Measurements from ENCODE around the gene PROZ.
A peak's percentile ranks its signal among the peaks of the same experiment; 100 is the strongest.
"Not testable (repeated sequence)": the region's sequence is repeated elsewhere in the genome, so short reads cannot be mapped to it uniquely, and the experiment has no call there.

PROZ gene

DNA sequence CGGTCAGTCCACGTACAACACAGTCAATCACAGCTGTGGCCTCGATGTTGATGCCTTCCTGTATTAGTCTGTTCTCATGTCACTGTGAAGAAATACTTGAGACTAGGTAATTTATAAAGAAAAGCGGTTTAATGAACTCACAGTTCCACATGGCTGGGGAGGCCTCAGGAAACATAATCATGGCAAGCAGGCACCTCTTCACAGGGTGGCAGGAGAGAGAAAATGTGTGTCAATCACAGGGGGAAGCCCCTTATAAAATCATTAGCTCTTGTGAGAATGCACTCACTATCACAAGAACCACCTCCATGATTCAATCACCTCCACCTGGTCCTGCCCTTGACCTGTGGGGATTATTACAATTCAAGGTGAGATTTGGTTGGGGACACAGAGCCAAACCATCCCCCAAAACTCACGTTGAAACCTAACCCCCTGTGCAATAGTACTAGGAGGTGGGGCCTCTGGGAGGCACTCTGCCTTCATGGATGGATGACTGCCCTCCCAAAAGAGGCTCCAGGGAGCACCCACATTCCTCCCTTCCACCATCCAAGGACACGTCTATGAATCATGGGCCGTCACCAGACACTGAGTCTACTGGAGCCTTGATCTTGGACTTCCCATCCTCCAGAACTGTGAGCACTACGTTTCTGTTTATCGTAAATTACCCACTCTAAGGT, 2.3 kb upstream of the PROZ start:
- no peak for DNase-seq (ENCODE audit: low spot score)

DNA sequence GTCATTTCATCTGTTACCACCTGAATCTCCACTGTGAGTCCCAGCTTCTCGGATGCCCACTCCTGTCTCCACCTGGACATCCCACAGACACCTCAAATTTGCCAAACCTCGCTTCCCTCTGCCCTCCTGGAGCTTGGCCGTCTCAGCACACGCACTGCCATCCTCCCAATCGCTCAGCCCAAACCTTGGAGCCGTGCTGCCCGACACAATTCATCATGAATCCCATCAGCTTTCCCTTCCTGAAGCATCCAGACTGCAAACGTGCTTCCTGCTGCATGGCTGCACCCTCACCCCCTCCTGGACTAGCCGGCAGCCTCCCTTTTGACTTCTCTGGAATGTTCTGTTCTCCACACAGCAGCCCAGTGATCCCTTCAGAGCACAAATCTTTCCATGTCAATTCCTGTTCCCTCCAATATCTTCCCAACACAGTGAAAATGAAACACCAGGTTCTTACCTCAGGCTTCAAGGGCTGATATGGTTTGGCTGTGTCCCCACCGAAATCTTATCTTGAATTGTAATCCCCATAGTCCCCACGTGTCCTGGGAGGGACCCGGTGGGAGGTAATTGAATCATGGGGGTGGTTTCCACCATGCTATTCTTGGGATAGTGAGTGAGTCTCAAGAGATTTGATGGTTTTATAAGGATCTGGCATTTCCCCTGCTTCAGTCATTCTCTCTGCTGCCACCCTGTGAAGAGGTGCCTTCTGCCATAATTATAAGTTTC, 1.1 kb upstream of the PROZ start:
- no peak for DNase-seq (ENCODE audit: low spot score)

DNA sequence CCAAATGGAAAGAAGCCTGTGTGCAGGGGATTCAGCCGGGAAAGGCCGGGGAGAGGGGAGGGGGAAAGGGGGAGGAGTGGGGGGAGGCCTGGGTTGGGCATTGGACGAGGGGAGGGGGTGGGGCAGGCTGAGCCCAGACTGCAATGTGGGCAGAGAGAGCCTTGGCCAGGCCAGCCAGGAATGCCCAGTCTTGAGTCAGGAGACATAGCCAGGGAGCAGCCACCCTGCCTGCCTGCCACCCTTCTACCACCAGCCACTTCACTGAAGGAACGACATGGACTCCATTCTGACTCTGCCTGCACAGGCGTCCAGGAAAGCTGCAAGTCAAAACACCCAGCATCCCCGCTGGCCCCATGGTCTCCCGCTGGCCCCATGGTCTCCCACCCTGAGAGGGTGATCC, 498 bp downstream of the PROZ start:
- DNase-seq (ENCODE audit: low spot score): no peak

DNA sequence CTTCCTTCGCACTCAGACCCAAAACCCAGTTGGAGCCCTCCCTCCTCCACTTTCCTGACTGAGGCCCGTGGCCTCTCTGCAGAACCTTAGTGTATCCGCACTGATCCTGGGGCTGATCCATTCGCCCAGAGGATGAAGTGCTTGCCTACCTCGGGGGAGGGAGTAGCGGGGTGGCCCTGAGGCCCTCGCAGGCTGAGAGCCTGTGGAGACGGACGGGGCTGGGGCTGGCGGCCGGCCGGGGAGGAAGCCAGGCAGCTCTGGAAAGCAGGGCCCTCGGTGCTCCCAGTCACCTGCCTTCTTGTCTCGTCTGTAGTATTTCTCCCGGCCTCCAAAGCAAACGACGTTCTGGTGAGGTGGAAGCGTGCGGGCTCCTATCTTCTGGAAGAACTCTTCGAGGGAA, 1.3 kb downstream of the PROZ start:
- no peak for DNase-seq (ENCODE audit: low spot score)

DNA sequence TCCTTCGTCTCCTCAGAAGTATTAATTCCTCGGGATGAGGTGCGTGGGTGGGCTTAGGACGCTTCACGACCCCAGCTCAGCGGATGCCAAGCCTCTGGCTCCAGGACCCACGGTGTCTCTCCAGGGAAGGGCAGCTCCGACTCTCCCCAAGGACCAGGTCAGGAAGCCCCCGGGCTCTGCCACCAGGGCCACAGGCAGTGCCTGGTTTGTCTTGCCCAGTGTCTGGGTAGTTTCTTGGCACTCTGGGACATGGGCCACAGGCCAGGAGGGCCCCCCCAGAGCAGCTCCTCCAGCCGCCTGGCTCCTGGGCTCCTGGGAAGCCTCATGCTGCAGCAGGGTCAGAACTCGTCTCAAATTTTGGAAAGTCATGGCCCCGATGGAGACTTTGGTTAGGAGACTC, 2.5 kb downstream of the PROZ start:
- no peak for DNase-seq (ENCODE audit: low spot score)

DNA sequence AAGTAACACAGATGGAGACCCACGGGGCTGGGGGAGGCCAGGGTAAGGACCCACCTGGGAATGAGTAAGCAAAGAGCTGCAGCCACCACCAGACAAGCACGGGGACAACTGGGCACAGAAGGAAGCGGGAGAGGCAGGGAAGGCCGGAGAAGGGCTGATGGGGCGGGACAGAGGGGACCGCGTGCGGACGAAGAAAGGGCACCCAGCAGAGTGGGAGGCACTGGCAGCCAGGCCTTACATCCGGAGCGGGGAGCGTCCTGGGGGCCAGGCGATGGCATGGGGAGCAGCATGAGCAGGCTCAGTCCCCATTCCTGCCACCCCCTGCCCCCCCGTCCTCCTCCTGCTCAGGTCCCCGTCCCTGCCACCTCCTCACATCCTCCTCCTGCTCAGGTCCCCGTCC, 3.0 kb downstream of the PROZ start:
- no peak for DNase-seq (ENCODE audit: low spot score)

DNA sequence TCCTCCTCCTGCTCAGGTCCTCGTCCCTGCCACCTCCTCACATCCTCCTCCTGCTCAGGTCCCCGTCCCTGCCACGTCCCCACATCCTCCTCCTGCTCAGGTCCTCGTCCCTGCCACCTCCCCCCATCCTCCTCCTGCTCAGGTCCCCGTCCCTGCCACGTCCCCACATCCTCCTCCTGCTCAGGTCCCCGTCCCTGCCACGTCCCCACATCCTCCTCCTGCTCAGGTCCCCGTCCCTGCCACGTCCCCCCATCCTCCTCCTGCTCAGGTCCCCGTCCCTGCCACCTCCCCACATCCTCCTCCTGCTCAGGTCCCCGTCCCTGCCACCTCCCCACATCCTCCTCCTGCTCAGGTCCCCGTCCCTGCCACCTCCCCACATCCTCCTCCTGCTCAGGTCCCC, 3.5 kb downstream of the PROZ start:
- DNase-seq (ENCODE audit: low spot score): not testable (repeated sequence)

DNA sequence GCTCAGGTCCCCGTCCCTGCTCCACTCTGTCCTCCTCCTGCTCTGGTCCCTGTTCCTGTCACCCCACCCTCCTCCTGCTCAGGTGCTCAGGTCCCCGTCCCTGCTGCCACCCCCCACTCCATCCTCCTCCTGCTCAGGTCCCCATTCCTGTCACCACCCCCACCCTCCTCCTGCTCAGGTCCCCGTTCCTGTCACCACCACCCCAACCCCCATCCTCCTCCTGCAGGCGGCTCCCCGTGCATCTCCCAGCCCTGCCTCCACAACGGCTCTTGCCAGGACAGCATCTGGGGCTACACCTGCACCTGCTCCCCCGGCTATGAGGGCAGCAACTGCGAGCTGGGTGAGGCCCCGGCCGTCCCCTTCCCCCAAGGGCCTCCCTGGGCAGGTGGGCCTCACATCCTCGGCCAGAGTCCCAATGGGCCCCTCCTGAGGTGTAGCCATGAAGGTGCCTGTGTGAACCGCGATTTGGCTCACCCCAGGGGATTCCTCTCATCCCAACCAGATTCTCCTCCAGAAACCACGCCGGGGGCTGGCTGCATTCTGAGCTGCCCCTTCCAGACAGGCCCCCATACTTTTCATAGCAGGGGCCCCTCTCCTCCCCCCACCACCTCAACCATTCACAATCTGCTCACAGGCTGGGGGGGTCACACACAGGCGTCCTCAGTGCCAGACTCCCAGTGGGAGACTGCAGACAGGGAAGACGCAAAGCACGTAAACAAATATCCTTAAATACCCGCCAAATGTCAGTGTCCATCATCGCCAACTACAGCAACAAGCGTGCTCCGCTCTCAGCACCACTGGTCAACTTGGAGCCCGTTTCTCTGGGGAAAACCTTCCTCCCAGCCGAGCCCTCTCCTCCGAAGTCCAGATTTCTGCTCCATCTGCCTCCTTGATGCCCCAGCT, 4.6 kb downstream of the PROZ start:
- DNase-seq (ENCODE audit: low spot score): no peak

DNA sequence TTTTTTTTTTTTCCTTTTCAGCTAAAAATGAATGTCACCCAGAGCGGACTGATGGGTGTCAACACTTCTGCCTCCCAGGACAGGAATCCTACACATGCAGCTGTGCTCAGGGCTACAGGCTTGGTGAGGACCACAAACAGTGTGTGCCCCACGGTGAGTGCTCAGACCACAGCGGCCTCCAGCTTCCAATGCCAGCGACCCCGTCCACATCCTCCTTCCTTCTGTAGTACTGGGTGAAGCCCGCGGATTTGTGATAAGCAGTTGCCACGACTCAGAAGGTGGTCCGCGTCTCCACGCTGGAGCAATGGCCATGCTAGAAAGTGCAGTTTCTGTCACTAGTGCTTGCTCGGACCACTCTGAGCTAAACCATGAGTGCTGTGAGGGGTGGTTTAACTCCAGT, 6.0 kb downstream of the PROZ start:
- DNase-seq (ENCODE audit: low spot score): no peak

DNA sequence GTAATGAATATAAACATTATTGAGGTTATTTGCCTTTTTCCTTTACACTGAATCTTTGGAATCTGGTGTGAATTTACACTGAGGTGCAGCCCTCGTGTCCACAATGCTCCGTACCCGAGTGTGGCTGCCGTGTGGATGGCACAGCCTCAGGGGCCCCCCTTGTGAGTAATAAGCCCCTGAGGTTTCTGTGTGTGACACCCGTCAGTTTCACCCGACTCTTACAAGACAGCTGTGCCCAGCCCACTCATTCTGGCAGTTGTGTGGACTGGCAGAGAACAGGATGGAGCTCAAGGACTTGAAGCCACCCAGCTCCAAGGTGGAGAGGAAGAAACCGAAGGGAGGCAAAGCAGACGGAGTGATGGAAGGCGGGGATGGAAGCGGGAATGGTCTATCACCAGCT, 7.8 kb downstream of the PROZ start:
- DNase-seq (ENCODE audit: low spot score): no peak

DNA sequence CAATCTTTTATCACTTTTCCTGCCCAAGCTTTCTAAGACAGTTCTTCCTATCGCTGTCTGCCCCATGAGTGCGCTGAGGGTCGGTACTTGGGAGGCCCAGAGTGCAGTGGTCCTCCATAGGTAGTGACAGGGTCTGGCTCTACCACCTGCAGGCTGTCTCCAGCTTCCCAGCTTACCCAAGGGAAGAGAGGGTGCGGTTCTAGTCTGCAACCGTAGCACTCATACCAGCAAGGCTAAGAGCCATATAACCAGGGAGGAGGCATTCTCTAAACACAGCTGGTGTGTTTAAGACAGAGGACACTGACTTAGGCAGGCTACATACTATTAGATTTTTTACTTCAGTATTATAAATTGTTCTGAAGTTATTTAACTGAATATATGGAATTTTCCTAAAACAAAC, 8.2 kb downstream of the PROZ start:
- DNase-seq (ENCODE audit: low spot score): no peak

DNA sequence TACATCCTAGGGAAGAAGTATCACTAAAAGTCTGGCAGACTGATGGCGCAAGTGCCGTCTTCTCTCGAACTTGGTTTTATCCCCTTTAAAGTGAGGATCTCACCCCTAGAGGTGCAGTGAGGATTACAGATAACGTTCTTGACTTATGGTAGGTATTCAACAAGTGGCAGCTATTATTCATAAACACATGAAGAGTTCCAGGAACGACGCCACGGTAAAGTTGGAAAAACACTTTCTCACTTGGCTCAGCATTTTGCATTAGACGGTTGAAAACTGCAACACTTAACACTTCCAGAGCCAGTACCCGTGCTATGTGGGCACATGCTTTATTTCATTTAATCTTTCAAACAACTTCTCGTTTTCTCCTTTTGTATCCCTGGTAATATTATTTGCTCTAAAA, 8.7 kb downstream of the PROZ start:
- no peak for DNase-seq (ENCODE audit: low spot score)

DNA sequence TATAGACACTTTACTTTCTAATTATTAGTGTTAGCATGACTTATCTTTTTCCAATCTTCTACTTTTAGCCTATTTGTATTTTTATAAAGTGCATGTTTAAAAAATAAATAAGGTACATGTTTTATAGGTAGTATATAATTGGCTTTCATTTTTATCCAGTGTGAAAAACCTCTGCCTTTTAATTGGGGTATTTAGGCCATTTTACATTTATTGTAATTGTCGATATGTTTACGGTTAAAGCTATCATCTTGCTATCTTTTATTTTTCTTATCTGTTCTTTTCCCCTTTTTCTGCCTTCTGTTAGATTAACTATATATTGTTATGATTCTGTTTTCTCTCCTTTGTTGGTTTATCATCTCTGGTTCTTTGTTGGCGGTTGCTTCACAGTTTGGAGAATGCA, 9.1 kb downstream of the PROZ start:
- DNase-seq (ENCODE audit: low spot score): no peak

DNA sequence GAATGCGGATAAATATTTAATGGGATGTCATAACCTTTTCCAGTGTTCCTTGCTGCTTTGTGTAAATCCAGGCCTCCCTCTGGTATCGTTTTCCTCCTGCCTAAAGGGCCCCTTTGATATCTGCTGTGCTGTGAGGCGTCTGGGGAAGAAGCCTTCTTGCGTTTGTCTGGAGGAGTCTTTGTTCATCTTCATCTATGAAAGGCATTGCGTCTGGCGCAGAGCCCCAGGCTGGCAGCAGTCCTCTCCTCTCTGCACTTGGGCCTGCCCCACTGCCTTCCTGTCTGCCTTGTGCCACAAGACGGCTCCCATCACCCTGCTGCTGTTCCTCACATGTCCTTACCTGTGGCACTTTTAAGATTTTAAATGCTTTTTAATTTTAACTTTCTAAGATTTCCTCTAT, 9.8 kb downstream of the PROZ start:
- no peak for DNase-seq (ENCODE audit: low spot score)

DNA sequence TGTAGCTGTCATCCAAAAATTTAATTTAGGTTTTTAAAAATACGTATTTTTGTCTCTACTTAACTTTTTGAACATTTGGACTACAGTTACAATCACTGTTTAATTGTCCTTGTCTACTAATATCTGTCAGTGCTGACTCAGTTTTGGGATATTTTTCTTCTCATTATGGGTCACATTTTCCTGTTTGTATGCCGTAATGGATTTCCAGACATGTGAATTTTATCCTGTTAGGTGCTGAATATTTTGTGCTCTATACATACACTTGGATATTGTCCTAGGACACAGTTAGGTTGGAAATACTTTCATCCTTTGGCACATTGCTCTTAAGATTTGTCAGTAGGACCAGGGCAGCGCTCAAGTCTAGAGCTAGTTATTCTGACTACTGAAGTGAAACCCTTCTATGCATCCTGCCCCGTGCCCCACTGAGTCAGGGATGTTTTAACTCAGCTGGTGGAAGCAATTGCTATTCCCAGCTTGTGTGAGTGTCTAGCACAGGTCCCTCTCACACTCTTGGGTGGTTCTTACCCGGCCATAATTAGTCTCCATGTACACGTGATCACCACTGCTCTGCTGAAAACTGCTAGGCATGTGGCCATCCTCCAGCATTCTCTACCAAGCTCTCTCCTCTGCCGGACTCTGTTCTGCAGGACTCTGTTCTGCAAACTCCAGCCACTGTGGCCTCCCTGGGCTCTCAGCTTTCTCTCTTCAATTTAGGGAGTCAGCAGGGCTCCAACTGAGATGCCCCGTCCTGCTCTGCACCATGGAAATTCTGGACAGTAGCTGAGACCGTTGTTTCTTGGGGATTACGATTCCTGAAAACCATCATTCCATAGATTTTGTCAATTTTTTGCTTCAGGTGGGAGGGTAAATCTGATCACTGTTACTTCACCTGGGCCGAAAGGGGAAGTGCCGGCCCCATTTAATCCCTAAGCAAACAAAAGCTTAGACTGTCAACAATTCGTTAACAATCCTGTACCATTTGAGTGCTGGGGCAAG, 11.1 kb downstream of the PROZ start:
- no peak for DNase-seq (ENCODE audit: low spot score)

DNA sequence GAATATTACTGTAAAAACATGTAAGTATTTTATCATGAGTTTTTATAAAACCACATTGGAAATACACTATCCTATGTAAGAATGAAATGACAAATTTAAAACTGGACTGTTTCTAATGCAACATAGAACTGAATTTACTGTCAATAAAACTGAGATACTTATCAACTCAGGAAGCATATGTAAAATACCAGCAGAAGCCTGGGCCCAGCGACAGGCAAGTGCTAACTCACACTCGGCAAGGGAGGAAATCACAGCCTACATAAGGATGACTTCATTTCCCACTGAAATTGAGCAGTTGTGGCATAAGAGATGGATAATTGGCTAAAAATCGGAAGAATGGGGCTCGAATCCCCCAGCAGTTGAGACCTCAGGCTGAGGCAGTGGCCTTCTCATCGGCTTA, 12.1 kb downstream of the PROZ start:
- DNase-seq (ENCODE audit: low spot score): no peak

DNA sequence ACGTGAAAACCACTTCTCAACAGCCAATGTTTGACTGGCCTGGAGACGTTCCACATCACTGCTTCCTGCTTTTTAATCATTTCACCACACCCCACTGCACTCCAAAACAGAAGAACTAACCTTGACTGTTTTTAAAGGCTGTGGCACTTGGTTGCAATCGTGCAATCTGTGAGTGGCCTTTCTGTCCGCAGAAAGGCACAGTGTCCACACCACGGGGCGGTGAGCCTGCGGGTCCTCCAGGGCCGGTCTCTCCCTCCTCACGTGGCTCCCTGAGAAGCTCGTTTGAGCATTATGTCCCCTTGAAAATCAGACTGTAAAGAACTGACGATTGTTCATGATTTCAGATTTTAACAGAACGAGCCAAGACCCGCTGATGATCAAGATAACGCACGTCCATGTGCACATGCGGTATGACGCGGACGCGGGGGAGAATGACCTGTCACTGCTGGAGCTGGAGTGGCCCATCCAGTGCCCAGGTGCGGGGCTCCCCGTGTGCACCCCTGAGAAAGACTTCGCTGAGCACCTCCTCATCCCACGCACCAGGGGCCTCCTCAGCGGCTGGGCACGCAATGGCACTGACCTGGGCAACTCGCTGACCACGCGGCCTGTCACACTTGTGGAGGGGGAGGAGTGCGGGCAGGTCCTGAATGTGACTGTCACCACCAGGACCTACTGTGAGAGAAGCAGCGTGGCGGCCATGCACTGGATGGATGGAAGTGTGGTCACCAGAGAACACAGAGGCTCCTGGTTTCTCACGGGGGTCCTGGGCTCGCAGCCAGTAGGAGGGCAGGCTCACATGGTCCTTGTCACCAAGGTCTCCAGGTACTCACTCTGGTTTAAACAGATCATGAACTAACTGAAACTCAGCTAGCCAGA, 13.0 kb downstream of the PROZ start:
- no peak for DNase-seq (ENCODE audit: low spot score)

DNA sequence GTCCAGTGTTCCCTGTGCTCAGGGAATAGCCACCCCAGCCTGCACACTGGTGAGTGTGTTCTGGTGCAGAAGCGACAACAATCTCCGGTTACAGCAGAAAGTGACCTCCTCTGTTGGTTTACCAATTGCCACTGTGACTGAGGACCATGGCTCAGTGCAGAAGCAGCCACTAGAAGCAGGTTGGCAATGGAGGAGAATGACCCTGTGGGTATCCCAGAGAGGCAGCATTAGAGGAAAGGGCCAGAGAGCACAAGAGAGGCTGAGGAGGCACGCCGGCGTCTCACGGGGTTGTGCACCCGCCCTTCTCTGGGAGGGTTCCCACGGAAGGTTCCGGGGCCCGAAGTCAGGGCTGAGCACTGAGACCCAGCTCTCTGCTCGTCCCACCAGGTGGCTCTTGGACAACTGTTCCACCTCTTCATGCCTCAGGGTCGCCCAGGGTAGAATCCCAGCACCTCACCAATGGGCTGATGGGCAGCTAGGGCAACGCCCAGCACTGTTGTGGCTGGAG, 14.0 kb downstream of the PROZ start:
- no peak for DNase-seq (ENCODE audit: low spot score)

DNA sequence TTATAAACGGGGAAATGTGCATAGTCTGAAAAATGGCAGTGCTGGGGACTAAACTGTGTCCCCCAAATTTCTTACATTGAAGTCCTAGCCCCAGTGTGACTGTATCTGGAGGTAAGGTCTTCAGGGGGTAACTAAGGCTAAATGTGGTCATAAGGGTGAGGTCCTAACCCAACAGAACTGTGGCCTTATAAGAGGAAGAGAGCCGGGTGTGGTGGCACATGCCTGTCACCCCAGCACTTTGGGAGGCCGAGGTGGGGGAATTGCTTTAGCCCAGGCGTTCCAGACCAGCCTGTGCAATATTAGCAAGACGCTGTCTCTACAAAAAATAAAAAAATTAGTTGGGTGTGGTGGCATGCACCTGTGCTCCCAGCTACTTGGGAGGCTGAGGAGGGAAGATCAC, 17.8 kb downstream of the PROZ start:
- peak; percentile 69 for DNase-seq (ENCODE audit: low spot score)

DNA sequence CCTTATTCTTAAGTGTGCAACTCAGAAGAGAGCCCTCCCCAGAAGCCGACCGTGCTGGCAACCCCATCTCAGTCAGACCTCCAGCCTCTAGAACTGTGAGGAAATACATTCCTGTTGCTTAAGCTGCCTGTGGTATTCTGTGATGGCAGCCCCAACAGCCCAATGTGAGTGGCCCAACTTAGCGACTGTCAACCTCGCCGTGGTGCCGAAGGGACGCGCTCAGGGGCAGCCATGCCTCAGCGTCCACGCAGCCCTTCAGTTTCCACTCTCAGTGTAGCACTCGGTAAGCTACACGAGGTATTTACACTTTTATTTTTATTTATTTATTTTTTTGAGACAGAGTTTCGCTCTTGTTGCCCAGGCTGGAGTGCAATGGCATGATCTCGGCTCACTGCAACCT, 18.4 kb downstream of the PROZ start:
- no peak for DNase-seq (ENCODE audit: low spot score)

All from CD4-positive, alpha-beta T cell treated with Interleukin-6 at 100 ng/mL for 8 hours (primary cell).